OCI-M2 (cell line): ENCODE data around the gene TBCB.
"Not testable (repeated sequence)": the region's sequence is repeated elsewhere in the genome, so short reads cannot be mapped to it uniquely, and the experiment has no call there.

ENCODE experiments used
- DNase-seq: peaks from one replicate; lab custom pipeline; 2025; ENCODE audit not compliant: unreplicated experiment; lab: John Stamatoyannopoulos, UW

TBCB gene

GRCh38 chr19:36169084-36169760 lies 54.0 kb downstream of the TBCB start:
- no peak for DNase-seq

- DNase-seq: no peak
Measured at GRCh38 chr19:36172852-36173251, 57.6 kb downstream of the TBCB start.

- DNase-seq: not testable (repeated sequence)
Measured at GRCh38 chr19:36173846-36174245, 58.6 kb downstream of the TBCB start.
